Thyroid gland (tissue), 4 donors: ENCODE measurements around the gene B4GALT5. TPM values are rescaled to one million over a fixed set of nuclear protein-coding genes. Genes with fewer than 3 reads are reported as not detected.

Experiments
- DNase-seq, 2 donors: peaks; one replicate each; pipeline ENCODE4 v3.0.0-alpha.2; 2019
- H3K27ac ChIP-seq, 3 donors: fragments of 200-600 bp; sonication (generic); 1 replicate in 2 of 3; 2 replicates in 1 of 3; pipeline ENCODE4 v1.5.1; 2016 to 2019; ENCODE audit warnings: mild to moderate bottlenecking in 1 of 3, moderate library complexity in 1 of 3
- H3K27me3 ChIP-seq: fragments of 200-600 bp; sonication (generic); one replicate; pipeline ENCODE4 v1.5.1; 2019
- H3K36me3 ChIP-seq, 2 donors: fragments of 200-600 bp; sonication (generic); one replicate each; pipeline ENCODE4 v1.5.1; 2016 to 2019
- H3K4me1 ChIP-seq, 2 donors: fragments of 200-600 bp; sonication (generic); one replicate each; pipeline ENCODE4 v1.5.1; 2017 to 2019
- H3K4me3 ChIP-seq, 3 donors: fragments of 200-600 bp; sonication (generic); replicated peaks in 1 of 3; 1 replicate in 2 of 3; 2 replicates in 1 of 3; pipeline ENCODE4 v1.5.1; 2016; ENCODE audit warnings: mild to moderate bottlenecking in 1 of 3
- H3K9me3 ChIP-seq: fragments of 200-600 bp; sonication (generic); one replicate; pipeline ENCODE4 v1.5.1; 2017
- POLR2A ChIP-seq, 2 donors: fragments of 450-650 bp; IDR thresholded peaks; one replicate each; pipeline ENCODE4 v1.6.1; 2017; ENCODE audit warnings: antibody characterized with exemption in 2 of 2, mild to moderate bottlenecking in 2 of 2, moderate library complexity in 1 of 2
- WGBS, 2 donors: methylation state at CpG; one replicate each; pipeline ENCODE4 v1.1.5; 2017; 5-methylcytosine and 5-hydroxymethylcytosine counted together
- intact Hi-C: fragments of 100-400 bp; cut with DNase I; formaldehyde crosslinking; loops from one replicate; pipeline ENCODE4 v1.15.1; 2023
- total RNA-seq, 4 donors: library from RNA; depleted of rRNA; stranded (reverse); fragments of >200 nt; gene quantifications; one replicate each; pipeline ENCODE4 v1.2.3, GENCODE V29; 2016
- TF ChIP-seq, protein P1 (sequence below), 6 experiments: fragments of 200-600 bp in 3 of 6; fragments of 450-650 bp in 3 of 6; sonication (generic) in 3 of 6; IDR thresholded peaks; one replicate each; pipeline ENCODE4 v1.5.1; 2016 to 2019; ENCODE audit warnings: antibody characterized with exemption in 6 of 6, mild to moderate bottlenecking in 2 of 6, inconsistent platforms in 1 of 6, moderate library complexity in 1 of 6

The B4GALT5 gene
- total RNA-seq, 4 donors from 2014 or later, result 11.5 to 22.2 (median 17.6) TPM

GRCh38 chr20:49681850-49682216 is 31.8 kb downstream of the B4GALT5 start:
- Histone ChIP-seq H3K27me3 (no peaks in the 10 kb centered on the region), H3K9me3 (no peaks in the 10 kb centered on the region), H3K27ac (no peak overlapping the region), H3K4me1 (peaks cover 30 to 40% of the 10 kb centered on the region in 2 donors), H3K36me3 (no peaks in the 10 kb centered on the region), H3K4me3 (no peak overlapping the region)
- intact Hi-C loops, result no loop called here
- DNase-seq, result no peak
- WGBS, 2 donors, result 98 to 100% methylated on average over 3 of the region's 3 CpGs
- TF ChIP-seq POLR2A (IDR thresholded peaks at IDR 0.05), result no peak
- TF ChIP-seq, protein P1, sequence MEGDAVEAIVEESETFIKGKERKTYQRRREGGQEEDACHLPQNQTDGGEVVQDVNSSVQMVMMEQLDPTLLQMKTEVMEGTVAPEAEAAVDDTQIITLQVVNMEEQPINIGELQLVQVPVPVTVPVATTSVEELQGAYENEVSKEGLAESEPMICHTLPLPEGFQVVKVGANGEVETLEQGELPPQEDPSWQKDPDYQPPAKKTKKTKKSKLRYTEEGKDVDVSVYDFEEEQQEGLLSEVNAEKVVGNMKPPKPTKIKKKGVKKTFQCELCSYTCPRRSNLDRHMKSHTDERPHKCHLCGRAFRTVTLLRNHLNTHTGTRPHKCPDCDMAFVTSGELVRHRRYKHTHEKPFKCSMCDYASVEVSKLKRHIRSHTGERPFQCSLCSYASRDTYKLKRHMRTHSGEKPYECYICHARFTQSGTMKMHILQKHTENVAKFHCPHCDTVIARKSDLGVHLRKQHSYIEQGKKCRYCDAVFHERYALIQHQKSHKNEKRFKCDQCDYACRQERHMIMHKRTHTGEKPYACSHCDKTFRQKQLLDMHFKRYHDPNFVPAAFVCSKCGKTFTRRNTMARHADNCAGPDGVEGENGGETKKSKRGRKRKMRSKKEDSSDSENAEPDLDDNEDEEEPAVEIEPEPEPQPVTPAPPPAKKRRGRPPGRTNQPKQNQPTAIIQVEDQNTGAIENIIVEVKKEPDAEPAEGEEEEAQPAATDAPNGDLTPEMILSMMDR (IDR thresholded peaks at IDR 0.05), result no peak

GRCh38 chr20:49680484-49680883 is 33.2 kb downstream of the B4GALT5 start:
- Histone ChIP-seq H3K27me3 (no peaks in the 10 kb centered on the region), H3K36me3 (no peaks in the 10 kb centered on the region), H3K4me1 (peaks cover 37 to 53% of the 10 kb centered on the region in 2 donors), H3K9me3 (no peaks in the 10 kb centered on the region), H3K4me3 (no peak overlapping the region), H3K27ac (no peak overlapping the region)
- 67 to 78% methylated on average over 5 to 6 of the region's 6 CpGs for WGBS, 2 donors
- DNase-seq, result no peak
- TF ChIP-seq, protein P1 (IDR thresholded peaks at IDR 0.05), result no peak
- no peak for TF ChIP-seq POLR2A (IDR thresholded peaks at IDR 0.05)
- intact Hi-C loops, result no loop called here

- Histone ChIP-seq H3K27ac (no peak overlapping the region), H3K27me3 (no peaks in the 10 kb centered on the region), H3K9me3 (no peaks in the 10 kb centered on the region), H3K4me3 (no peak overlapping the region), H3K36me3 (no peaks in the 10 kb centered on the region), H3K4me1 (peaks cover 38 to 56% of the 10 kb centered on the region in 2 donors)
- 98% methylated on average over 1 of the region's 1 CpG for WGBS, 2 donors
- TF ChIP-seq POLR2A (IDR thresholded peaks at IDR 0.05), result no peak
- TF ChIP-seq, protein P1 (IDR thresholded peaks at IDR 0.05), result no peak
- no peak for DNase-seq
- intact Hi-C loops, result no loop called here
These were observed 34.0 kb downstream of the B4GALT5 start for GRCh38 chr20:49679634-49680033.

DNA sequence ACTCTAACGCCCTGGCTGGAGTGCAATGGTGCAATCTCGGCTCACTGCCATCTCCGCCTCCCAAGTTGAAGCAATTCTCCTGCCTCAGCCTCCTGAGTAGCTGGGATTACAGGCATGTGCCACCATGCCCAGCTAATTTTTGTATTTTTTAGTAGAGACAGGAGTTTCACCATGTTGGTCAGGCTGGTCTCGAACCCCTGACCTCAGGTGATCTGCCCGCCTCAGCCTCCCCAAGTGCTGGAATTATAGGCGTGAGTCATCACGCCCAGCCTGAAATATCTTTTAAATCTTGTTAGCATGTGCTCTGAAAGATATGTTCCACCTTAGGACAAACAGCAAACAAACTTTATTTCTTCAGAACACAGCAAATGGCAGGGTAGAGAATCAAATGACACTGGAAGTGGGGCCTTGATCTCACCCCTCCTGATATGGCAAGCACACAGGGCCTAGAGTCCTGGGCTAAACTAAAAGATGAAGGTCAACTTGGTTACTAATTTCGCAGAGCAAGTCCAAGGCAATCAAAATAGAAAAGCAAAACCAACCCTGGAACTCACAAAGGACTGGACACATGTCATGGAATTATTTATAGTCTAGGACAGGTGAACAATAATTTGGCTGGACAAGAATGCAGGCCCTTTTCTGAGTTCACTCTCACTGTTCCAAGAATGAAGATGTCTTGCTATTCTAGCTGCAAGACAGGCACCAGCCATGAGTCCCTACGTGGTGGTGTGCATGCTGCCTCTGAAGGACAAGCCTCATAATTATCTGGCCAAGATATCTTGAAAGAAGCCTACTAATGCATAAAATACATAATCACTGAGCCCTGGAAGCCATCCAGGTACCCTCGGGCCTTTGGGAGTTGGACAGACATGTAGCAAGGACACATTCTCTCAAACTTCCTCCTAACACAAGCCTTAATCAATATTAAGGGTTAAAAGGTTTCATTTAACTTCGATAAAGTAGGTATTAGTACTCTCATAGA is 35.6 kb downstream of the B4GALT5 start:
- H3K36me3 ChIP-seq, result no peaks in the 10 kb centered on the region
- DNase-seq, result no peak
- WGBS, 2 donors, result 83 to 87% methylated on average over 11 of the region's 11 CpGs
- no peaks in the 10 kb centered on the region for H3K9me3 ChIP-seq
- peak overlapping the region in 1 of 3 donors; percentile 26 for H3K27ac ChIP-seq
- H3K27me3 ChIP-seq, result no peaks in the 10 kb centered on the region
- TF ChIP-seq, protein P1 (IDR thresholded peaks at IDR 0.05), result no peak
- no peak for TF ChIP-seq POLR2A (IDR thresholded peaks at IDR 0.05)
- no peak overlapping the region for H3K4me3 ChIP-seq
- intact Hi-C loops, result no loop called here
- peaks cover 42 to 57% of the 10 kb centered on the region in 2 donors for H3K4me1 ChIP-seq
